Stimulated activated memory B cell treated with anti-CD40 and anti-IgM and Interleukin-4, amounts not matched to agents 10 μg/mL and 1 μg/mL and 100 μg/mL, for 72 hours (primary cell): ENCODE results near the gene HAAO.

Experiments used
- ATAC-seq: fragments of 150-1000 bp; cut with Tn5 transposase; 2 replicates; pipeline ENCODE4 v1.10.0; 2021
- H3K27ac Mint-ChIP-seq: one replicate; pipeline ENCODE4 v1.8.0; 2022; ENCODE audit warnings: mild to moderate bottlenecking, mixed read lengths
- H3K27me3 Mint-ChIP-seq: one replicate; pipeline ENCODE4 v1.8.0; 2022; ENCODE audit warnings: mixed read lengths
- H3K36me3 Mint-ChIP-seq: one replicate; pipeline ENCODE4 v1.8.0; 2022; ENCODE audit warnings: mixed read lengths
- H3K4me1 Mint-ChIP-seq: one replicate; pipeline ENCODE4 v1.8.0; 2022; ENCODE audit warnings: mixed read lengths
- H3K4me3 Mint-ChIP-seq: one replicate; pipeline ENCODE4 v1.8.0; 2022; ENCODE audit warnings: mild to moderate bottlenecking, moderate library complexity, mixed read lengths
- H3K9me3 Mint-ChIP-seq: one replicate; pipeline ENCODE4 v1.8.0; 2022; ENCODE audit warnings: mixed read lengths

The HAAO gene

GRCh38 chr2:42756966-42757513, 35.3 kb downstream of the HAAO start:
- no peaks in the 10 kb centered on the region for H3K27me3 Mint-ChIP-seq

DNA sequence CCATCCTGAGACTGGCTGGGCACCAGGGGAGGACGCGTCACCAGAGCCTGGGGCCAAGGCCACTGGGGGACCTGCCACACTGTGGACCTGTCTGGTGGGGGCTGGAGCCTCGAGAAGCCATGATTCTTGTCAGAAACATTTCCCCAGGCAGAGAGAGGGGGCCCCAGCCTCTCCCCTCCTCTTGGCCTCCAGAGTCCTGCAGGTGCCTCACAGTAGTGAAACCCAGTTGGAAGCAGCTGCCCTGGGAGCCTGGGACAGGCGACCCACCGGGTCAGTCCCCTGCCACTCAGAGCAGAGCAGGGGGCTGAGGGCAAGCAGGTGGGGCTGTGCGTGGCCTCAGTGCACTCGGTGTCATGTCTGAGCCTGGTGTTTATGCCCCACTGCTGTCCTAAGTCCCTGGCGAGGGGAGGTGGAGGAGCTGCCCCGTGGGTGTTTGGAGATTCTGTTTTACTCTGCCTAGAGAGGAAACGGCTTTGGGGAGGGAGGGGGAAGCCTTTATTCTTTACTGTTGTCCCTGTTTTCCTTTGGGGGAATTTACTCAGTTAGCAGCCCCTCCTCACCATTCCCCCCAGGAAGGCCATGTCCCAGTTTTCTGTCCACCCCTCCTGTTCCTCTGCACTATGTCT, 36.1 kb downstream of the HAAO start:
- no peak for ATAC-seq
- no peak overlapping the region for H3K4me3 Mint-ChIP-seq
- no peaks in the 10 kb centered on the region for H3K27me3 Mint-ChIP-seq
- H3K9me3 Mint-ChIP-seq, result no peaks in the 10 kb centered on the region
- peaks cover 8% of the 10 kb centered on the region for H3K36me3 Mint-ChIP-seq
- no peak overlapping the region for H3K27ac Mint-ChIP-seq
- H3K4me1 Mint-ChIP-seq, result peaks cover 48% of the 10 kb centered on the region

More at GRCh38 chr2:42756966-42757513, 35.3 kb downstream of the HAAO start:
- Mint-ChIP-seq H3K9me3 (no peaks in the 10 kb centered on the region), H3K27ac (no peak overlapping the region), H3K4me1 (peaks cover 40% of the 10 kb centered on the region), H3K36me3 (peaks cover 8% of the 10 kb centered on the region), H3K4me3 (no peak overlapping the region)
- ATAC-seq, result no peak

DNA sequence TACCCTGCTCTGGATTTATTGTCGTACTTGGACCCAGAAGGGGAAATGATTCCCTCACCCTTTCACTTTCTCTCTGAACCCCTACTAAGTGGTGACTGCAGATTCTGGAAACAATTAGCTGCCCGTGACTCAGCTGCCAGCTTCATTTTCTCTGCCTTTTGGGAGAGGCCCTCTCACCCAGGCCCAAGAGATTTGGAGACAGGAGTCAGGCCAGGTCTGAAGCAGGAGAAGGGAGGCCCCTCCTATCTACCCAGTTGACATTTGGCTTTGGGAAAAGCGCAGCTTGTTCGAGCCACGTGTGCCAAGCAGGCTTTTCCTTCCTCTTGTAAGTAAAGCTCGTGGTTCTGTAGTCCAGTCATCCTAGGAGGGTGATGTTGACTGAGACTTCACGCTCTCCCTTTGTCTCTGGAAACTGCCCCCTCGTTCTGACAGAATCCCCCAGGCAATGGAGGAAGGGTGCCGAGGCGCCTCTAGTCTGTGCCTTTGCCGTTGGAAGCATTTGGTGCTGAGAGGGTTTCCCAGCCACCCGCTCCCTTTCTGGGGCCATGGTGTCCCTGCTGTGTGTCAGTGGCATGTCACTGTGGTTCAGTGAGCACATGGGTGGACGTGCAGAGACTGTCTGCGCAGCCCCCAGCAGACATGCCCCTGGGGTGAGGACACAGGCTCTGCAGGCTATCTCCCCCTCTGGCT, 37.0 kb downstream of the HAAO start:
- H3K9me3 Mint-ChIP-seq, result no peaks in the 10 kb centered on the region
- peak overlapping the region; percentile 91 for H3K27ac Mint-ChIP-seq
- no peak overlapping the region for H3K4me3 Mint-ChIP-seq
- H3K27me3 Mint-ChIP-seq, result no peaks in the 10 kb centered on the region
- ATAC-seq, result no peak
- peaks cover 12% of the 10 kb centered on the region for H3K36me3 Mint-ChIP-seq
- H3K4me1 Mint-ChIP-seq, result peaks cover 57% of the 10 kb centered on the region

DNA sequence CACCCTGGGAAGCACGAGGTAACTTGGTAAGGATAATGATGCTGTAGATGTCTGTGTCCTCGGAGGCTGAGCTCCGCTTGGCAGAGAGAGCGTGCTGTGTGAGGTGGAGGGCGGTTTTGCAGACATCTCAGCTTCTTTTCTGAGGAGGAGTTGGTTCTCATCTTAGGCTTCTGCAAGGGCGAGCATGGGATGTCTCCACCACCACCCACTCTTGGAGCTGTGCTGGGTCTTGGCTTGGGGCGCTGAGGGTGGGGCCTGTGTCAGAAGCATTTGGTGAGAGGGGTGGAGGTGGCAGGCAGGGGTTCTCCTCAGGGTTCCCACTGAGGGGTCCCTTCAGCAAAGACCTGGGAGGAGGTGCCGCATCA, 37.6 kb downstream of the HAAO start:
- no peaks in the 10 kb centered on the region for H3K9me3 Mint-ChIP-seq
- peak overlapping the region; percentile 37 for H3K4me3 Mint-ChIP-seq
- no peak for ATAC-seq
- no peaks in the 10 kb centered on the region for H3K27me3 Mint-ChIP-seq
- peaks cover 61% of the 10 kb centered on the region for H3K4me1 Mint-ChIP-seq
- peak overlapping the region; percentile 91 for H3K27ac Mint-ChIP-seq
- peaks cover 6% of the 10 kb centered on the region for H3K36me3 Mint-ChIP-seq

DNA sequence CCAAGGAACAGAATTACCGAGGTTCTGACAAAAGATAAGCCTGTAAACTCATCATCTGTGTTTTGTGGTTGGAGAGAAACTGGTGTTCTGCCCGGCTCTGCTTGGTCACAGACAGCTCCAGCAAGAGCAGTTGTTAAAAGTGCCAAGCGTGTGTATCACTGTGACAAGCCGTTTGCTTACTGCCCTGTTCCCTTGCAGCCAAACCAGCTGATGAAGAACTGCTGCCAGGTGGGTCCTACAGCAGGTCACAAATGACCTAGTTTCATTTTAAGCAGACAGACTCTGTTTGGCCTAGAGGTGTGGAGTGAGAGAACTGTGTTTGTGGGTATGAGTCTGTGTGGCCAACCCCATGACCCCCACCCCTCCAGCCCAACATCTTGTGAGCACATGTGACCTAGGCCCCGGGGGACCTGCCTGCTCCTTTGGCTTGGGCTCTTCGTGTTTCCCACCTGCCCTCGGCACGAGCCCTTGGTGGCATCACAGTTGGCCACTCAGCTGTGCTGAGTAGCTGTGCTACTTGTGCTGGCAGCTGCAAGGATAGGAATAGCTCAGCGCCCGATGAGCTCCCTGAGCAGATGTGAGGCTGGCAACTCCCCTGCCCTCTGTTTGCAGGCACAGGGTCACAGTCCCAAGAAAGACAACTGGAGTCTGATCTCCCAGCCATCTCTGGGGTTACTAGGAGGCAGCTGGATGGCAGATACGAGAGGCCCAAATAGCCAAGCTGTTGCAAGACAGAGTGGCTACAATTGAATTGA, 38.2 kb downstream of the HAAO start:
- Mint-ChIP-seq H3K36me3 (peaks cover 5% of the 10 kb centered on the region), H3K27ac (peak overlapping the region; percentile 91), H3K9me3 (no peaks in the 10 kb centered on the region), H3K27me3 (no peaks in the 10 kb centered on the region), H3K4me3 (peak overlapping the region; percentile 37), H3K4me1 (peaks cover 61% of the 10 kb centered on the region)
- peak; percentile 86 for ATAC-seq

DNA sequence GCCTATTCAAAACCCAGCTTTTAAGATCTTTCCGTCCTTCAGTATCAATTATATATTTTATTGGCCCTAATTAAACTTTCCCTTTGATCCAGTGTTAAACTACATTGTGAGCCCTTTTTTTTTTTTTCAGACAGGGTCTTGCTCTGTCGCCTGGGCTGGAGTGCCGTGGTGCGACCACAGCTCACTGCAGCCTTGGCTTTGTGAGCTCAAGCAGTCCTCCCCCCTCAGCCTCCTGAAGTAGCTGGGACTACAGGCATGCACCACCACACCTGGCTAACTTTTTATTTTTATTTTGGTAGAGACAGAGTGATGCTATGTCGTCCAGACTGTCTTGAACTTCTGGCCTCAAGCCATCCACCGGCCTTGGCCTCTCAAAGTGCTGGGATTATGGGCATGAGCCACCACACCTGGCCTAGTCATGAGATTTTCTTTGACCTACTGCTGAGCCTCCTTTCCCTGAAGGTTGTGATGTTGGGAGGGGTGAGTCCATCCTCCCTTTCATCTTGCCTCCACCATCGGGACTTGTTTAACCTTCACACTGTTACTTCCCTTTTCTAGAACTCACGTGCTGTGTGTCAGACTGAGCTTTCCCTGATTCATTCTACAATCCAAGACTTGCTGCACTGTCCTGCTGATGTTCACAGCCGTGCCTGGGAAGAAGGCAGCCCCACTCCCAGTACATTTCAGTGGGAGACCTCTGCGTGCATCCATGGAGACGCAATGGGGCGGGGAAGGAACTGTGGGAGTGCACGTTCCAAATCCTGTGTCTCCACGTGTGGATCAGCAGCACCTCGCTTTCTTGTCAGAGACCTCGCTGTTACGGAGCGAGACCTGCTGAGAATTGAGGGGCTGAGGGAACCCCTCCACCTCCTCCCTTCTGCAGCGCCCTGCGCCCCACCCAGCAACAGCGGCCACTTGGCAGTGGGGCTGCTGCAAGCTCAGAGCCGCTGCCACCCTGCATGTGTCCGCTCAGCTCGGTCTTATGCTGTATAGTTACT, 39.3 kb downstream of the HAAO start:
- no peak for ATAC-seq
- Mint-ChIP-seq H3K27me3 (no peaks in the 10 kb centered on the region), H3K4me1 (peaks cover 61% of the 10 kb centered on the region), H3K36me3 (peaks cover 5% of the 10 kb centered on the region), H3K9me3 (no peaks in the 10 kb centered on the region), H3K27ac (peak overlapping the region; percentile 91), H3K4me3 (peak overlapping the region; percentile 11)

DNA sequence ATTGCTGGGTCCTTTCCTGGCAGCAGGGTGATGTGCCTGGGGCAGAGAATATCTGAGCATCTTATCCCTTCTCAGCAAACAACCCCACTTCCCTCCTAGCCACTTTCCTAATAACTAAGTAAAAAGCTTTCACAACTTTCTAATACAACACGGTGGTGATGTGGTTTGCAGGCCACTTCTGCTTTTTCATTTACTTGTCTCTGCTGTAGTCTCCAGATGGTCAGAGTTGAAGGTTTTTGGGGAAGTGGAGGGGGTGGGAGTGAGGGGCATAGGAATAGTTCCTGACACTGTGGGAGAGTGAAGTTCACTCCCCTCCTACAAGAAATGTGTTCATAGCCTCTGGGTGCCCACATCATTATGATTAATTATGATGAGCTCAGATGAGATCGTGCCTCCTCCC, 40.1 kb downstream of the HAAO start:
- Mint-ChIP-seq H3K9me3 (no peaks in the 10 kb centered on the region), H3K36me3 (peaks cover 5% of the 10 kb centered on the region), H3K4me1 (peaks cover 61% of the 10 kb centered on the region), H3K27me3 (no peaks in the 10 kb centered on the region), H3K4me3 (peak overlapping the region; percentile 34), H3K27ac (peak overlapping the region; percentile 91)
- ATAC-seq, result peak; percentile 81

DNA sequence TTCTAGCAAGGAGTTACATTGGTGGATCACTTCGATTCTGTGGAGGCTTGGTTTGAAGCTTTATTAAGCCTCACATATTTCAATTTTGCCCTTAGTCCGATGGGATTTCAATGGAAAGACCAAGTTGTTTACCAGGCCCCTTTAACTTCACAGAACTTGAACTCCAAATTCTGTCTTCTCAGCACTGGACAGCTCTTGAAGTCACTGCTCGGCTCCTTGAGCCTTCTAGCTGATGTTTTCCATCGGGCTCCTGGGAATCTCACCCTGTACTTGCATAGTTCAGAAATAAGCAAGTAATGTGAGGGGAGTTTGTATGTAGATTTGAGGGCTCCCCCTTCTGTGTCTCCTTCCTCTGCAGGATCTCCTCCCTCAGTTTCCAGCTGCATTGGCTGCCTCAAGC, 43.5 kb downstream of the HAAO start:
- Mint-ChIP-seq H3K27me3 (no peaks in the 10 kb centered on the region), H3K36me3 (peaks cover 5% of the 10 kb centered on the region), H3K27ac (peak overlapping the region; percentile 22), H3K4me1 (peaks cover 39% of the 10 kb centered on the region), H3K4me3 (no peak overlapping the region), H3K9me3 (no peaks in the 10 kb centered on the region)
- no peak for ATAC-seq

DNA sequence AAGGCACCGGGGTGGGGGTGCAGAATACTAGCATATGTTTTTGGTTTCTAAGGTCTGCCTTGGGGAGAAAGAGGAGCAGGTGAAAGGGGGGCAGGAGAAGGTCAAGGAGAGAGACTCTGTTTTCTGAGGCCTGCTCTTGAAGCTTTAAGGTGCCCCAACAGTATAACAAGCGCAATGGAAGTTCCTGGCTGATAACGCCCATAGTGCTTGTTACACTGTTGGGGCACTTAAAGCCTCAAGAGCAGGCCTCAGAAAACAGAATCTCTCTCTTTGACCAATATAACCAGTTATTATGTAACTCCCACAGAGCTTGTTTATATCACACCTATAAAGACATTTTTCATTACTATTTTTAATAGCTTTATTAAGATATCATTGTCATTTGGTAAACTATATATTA, 45.0 kb downstream of the HAAO start:
- Mint-ChIP-seq H3K27me3 (no peaks in the 10 kb centered on the region), H3K4me3 (no peak overlapping the region), H3K9me3 (no peaks in the 10 kb centered on the region), H3K27ac (no peak overlapping the region), H3K36me3 (peaks cover 10% of the 10 kb centered on the region), H3K4me1 (peaks cover 30% of the 10 kb centered on the region)
- no peak for ATAC-seq

- Mint-ChIP-seq H3K36me3 (peaks cover 11% of the 10 kb centered on the region), H3K4me3 (no peak overlapping the region), H3K4me1 (peaks cover 5% of the 10 kb centered on the region), H3K27me3 (no peaks in the 10 kb centered on the region), H3K9me3 (no peaks in the 10 kb centered on the region), H3K27ac (no peak overlapping the region)
- no peak for ATAC-seq
Observed at GRCh38 chr2:42744545-42745082, 47.8 kb downstream of the HAAO start.

GRCh38 chr2:42743659-42743990, 48.8 kb downstream of the HAAO start:
- no peak for ATAC-seq
- H3K36me3 Mint-ChIP-seq, result peaks cover 21% of the 10 kb centered on the region
- H3K27me3 Mint-ChIP-seq, result no peaks in the 10 kb centered on the region
- H3K9me3 Mint-ChIP-seq, result no peaks in the 10 kb centered on the region
- H3K4me1 Mint-ChIP-seq, result peaks cover 5% of the 10 kb centered on the region
- no peak overlapping the region for H3K27ac Mint-ChIP-seq
- no peak overlapping the region for H3K4me3 Mint-ChIP-seq

DNA sequence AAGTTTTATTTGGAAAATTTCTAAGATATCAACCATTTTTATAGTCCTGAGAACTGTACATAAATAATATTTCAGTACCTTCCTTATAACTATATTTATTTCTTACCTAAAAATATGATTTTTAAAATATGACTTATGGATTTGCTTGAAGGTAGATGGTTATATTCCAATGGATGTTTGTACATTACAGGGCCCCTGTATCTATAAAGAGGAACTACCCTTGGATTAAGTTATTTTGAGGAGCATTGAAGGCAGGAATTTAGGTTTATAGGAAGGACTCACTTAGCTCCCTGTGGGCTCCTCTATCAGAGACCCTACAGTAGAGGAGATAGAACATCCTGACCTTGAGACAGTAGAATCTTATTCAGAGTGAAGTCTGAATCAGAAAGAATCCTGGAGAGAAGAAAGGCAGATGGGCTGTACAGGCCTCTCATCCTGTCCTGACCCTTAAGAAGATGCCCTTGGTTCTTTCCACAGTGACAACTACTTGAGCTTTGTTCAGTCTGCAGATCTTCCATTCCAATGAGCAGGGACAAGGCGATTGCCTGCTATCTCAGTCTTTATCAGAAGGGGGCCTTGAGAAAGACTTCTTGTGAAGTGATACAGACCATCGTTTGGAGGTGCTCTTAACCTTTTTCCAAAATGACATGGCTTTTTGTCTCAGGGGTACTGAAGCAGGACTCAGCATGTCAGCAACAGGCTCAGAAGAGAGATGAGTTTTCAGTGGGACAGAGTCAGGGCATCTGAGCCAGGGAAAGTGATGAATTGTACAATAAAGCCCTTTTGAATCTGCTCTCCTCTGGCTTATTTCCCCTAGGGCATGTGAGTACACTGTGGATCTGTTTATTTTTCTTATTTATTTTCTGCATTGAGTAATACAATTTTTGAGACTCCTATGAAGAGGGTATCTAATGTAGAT, 49.4 kb downstream of the HAAO start:
- Mint-ChIP-seq H3K4me3 (no peak overlapping the region), H3K27me3 (no peaks in the 10 kb centered on the region), H3K9me3 (peaks cover 1% of the 10 kb centered on the region), H3K27ac (no peak overlapping the region), H3K4me1 (peaks cover 5% of the 10 kb centered on the region), H3K36me3 (peaks cover 26% of the 10 kb centered on the region)
- ATAC-seq, result peak; percentile 39

DNA sequence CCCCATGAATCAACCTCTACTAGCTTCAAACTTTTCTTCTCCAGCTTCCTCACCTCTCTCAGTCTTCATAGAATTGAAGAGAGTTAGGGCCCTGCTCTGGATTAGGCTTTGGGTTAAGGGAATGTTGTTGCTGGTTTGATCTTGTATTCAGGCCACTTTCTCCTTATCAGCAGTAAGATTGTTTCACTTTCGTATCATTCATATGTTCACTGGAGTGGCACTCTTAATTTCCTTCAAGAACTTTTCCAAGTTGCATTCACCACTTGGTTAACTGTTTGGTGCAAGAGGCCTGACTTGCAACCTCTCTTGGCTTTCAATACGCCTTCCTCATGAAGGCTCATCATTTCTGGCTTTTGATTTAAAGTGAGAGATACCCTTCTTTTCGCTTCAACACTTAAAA, 51.2 kb downstream of the HAAO start:
- Mint-ChIP-seq H3K27ac (no peak overlapping the region), H3K4me1 (peaks cover 5% of the 10 kb centered on the region), H3K27me3 (no peaks in the 10 kb centered on the region), H3K9me3 (peaks cover 7% of the 10 kb centered on the region), H3K4me3 (no peak overlapping the region), H3K36me3 (peaks cover 45% of the 10 kb centered on the region)
- ATAC-seq, result no peak
